RKO (cell line): ENCODE results near the gene GSTM2.
A peak's percentile ranks its signal among the peaks of the same experiment; 100 is the strongest.
"Not testable (repeated sequence)": the region's sequence is repeated elsewhere in the genome, so short reads cannot be mapped to it uniquely, and the experiment has no call there.

Experiments
- DNase-seq: peaks from one replicate; pipeline ENCODE4 v3.0.0-alpha.2; 2016; ENCODE audit warnings: low spot score

GSTM2 gene

GRCh38 chr1:109644670-109645069 lies 23.2 kb upstream of the GSTM2 start:
- no peak for DNase-seq

DNA sequence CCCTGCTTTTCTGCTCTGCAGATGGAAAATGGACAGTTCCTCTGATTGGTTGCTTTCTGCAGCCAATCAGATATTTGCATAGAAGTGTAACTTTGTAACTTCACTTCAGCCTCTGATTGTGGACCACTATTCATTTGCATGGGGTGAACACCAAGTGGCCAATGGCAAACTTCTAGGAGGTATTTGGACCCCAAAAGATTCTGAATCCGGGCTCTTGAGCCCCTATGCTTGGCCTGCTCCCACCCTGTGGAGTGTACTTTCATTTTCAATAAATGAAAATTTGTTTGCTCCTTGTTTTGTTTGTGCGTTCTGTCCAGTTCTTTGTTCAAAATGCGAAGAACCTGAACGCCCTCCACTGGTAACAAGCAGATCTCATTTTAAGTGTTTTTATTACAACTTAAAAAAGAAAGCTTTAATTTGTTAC lies 18.4 kb upstream of the GSTM2 start:
- peak; percentile 59 for DNase-seq

DNA sequence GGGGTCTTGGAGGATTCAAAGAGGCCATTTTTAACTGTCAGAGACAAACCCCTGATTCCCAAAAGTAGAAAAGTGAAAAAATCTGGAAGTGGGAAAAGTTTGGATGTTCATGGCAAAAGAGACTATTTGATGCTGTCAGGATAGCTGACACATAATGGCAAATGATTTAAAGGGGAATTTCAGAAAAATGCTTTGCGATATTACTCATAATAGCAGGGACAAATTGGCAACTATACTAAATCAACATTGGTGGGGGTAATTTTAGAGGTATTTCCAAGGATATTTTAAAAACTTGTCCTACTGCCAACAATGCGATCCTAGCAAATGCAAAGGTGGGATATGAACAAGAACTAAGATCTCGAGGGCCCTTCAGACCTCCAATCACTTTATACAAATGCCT lies 17.2 kb upstream of the GSTM2 start:
- no peak for DNase-seq

- no peak for DNase-seq
Measured at GRCh38 chr1:109652402-109652801, 15.5 kb upstream of the GSTM2 start.

- no peak for DNase-seq
Measured at GRCh38 chr1:109653306-109653705, 14.6 kb upstream of the GSTM2 start.

GRCh38 chr1:109654519-109654918 lies 13.3 kb upstream of the GSTM2 start:
- DNase-seq: no peak

DNA sequence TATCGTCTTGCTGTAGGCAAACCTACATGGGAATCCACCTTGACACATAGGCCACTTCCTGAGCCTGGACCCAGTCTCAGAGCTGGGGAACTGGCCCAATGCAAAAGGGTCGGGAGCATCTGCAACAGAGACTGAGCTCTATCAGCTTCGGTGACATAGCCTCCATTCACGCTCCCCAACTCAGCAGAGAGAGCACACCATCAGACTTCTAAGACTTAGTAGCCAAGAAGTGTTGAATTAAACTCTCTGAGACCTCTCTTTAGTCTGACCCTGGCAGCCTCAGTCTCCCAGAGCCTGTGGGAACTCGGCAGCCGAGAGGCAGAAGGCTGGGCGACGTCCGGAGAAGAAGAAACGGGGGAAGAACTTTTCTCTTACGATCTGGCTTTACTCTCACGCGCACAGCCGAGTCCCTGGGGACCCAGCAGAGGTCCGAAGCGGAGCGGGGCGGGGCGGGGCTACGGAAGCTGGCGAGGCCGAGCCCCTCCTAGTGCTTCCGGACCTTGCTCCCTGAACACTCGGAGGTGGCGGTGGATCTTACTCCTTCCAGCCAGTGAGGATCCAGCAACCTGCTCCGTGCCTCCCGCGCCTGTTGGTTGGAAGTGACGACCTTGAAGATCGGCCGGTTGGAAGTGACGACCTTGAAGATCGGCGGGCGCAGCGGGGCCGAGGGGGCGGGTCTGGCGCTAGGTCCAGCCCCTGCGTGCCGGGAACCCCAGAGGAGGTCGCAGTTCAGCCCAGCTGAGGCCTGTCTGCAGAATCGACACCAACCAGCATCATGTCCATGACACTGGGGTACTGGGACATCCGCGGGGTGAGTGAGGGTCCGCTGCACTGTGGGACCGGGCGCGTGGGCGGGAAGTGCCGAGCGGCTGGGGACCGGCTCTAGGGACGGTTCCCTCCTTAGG lies 12.0 kb upstream of the GSTM2 start, which contains the start of gene GSTM4:
GSTM4 (plus strand) TSS at position 485 of the 905 bp plus-strand sequence; CDS start at position 776, 291 bp downstream.
- peak; percentile 74 for DNase-seq

GRCh38 chr1:109657395-109657794 lies 10.5 kb upstream of the GSTM2 start:
- DNase-seq: no peak

DNA sequence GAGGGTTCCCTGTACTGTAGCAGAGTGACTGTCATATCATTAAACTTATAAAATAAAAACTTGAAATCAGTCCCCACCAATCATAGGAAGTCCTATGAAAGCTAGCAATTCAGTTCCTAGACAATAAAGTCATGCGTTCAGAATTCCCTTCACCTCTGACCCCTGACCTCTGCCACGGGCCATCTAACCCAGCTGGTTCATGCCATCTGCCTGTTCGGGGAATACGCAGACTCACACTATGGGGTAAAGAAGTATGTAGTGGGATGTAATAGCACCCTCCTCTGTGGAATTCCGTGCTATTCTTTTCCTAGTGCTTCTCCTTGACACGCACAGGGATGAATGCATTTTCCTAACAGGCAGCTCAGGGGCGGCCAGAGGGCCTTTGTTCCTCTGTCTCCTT lies 9.9 kb upstream of the GSTM2 start:
- no peak for DNase-seq

DNA sequence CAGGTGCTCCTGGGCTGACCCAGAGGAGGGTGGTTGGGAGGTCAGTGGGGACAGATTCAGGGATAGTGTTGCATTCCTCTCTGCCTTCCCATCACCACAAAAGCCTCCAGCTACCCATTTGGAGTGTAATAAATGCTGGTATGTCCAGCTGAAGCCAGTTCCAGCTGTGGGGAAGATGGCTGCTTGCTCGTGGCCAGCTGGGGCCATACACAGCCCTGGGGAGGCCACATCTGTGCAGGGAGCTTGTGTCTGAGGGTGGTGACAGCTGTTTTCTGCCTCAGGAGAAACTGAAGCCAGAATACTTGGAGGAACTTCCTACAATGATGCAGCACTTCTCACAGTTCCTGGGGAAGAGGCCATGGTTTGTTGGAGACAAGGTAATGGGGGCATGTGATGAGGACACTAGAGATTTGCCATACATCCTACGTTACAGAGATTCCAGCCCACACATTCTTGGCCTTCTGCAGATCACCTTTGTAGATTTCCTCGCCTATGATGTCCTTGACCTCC lies 9.3 kb upstream of the GSTM2 start:
- DNase-seq: no peak

DNA sequence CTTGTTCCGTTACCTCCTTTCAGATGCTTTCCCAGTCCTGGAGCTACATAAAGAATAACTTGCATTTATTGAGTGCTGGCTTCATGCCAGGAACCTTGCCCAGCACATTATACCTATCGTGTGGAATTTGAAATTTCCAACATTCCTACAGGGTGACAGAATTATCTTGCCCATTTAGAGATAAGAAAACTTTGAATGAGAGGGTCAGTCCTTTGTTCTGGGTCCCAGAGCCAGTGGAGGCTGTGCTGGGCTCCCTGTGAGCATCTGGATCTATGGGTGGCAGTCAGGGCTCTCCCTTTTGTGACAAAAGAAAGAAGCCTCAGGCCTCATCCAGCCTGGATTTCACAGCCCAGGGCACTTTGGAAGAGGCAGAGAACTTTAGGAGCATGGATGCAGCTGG lies 8.7 kb upstream of the GSTM2 start:
- DNase-seq: no peak

GRCh38 chr1:109659997-109660690 lies 7.7 kb upstream of the GSTM2 start:
- DNase-seq: no peak

DNA sequence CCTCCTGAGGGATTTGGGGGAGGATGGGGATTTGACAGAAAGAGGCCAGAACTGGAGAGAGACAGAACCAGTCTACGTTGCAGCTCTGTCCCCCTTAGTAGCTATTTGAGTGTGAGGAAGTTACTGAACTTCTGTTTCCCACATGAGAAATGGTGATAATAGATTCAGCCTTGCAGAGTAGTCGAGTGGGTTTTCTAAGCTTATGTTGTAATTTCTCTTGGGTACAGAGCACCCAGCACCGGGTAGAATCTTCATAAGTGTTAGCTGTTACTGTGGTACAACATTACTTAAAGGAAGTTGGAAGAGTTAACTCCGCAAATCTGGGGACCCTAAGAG lies 7.2 kb upstream of the GSTM2 start:
- not testable (repeated sequence) for DNase-seq

DNA sequence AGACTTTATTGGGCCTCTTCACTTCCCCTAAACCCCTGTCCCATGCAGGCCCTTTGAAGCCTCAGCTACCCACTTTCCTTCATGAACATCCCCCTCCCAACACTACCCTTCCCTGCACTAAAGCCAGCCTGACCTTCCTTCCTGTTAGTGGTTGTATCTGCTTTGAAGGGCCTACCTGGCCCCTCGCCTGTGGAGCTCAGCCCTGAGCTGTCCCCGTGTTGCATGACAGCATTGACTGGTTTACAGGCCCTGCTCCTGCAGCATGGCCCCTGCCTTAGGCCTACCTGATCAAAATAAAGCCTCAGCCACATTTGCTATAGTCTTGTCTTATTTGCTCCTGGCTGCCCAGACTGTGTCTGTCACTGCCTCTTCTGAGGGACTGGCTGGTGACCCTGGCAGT lies 6.5 kb upstream of the GSTM2 start:
- no peak for DNase-seq

DNA sequence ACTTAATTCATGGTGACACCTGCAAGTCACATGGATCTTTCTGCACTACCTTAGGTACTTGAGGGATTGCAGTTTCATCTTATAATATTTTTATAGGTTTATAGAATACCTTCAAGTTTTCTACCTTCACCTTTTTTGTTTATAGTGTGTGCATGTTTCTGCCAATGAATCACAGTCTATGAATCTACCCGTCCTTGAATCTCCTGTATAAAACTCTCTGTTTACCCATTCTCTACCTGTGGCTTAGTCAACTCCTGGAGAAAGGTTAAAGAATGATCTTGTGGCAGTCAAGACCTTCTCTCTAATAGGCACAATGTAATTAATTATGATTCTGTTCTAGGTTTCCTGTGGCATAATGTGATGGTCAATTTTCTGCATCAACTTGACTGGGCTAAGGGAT lies 3.2 kb upstream of the GSTM2 start:
- no peak for DNase-seq

DNA sequence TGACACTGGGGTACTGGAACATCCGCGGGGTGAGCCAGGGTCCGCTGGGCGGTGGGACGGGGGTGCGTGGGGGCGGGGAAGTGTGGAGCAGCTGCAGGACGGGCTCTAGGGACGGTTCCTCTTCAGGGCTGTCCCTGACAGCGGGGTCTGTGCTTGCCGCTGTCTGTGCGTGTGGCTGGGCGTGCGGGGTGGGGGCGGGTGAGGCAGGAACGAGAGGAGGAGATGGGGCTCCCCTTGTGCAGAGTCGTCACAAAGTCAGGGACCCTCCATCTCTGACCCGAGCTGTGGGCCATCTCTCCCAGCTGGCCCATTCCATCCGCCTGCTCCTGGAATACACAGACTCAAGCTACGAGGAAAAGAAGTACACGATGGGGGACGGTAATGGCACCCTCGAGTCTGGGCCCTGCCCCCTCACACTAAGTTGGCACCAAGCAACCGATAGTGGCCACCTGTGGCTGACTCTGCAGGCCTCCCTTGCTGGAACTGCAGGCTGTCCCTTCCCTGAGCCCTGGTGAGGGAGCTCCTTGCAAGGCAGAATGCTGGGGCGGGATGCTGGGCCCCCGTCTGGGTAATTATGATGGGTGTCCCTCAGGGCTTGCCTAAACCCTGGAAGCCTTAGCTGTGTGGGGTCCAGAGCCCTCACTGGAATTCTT lies 392 bp downstream of the GSTM2 start:
- DNase-seq: no peak

- no peak for DNase-seq
Measured at GRCh38 chr1:109669246-109669948, 1.5 kb downstream of the GSTM2 start.

GRCh38 chr1:109669949-109670302 lies 2.1 kb downstream of the GSTM2 start:
- DNase-seq: not testable (repeated sequence)

- no peak for DNase-seq
Measured at GRCh38 chr1:109671067-109671466, 3.2 kb downstream of the GSTM2 start.

GRCh38 chr1:109673861-109674260 lies 6.0 kb downstream of the GSTM2 start:
- DNase-seq: not testable (repeated sequence)

- DNase-seq: not testable (repeated sequence)
Measured at GRCh38 chr1:109676683-109677381, 9.0 kb downstream of the GSTM2 start.
